ENCODE measurements around the gene NKPD1. TPM values are rescaled to one million over a fixed set of nuclear protein-coding genes. Genes with fewer than 3 reads are reported as not detected.

Gene NKPD1
- polyA plus RNA-seq, 2 of the 4 experiments (the other 2 are of a cell fraction): 0.12 to 0.15 TPM

- no peak for FAIRE-seq
- no peak for DNase-seq (ENCODE audit: low read depth in 1 of 2, low spot score in 1 of 2)
- TF ChIP-seq CTCF (IDR thresholded peaks at IDR 0.05): no peak
- no peak for TF ChIP-seq NPAS2 (CRISPR knock-in tag; IDR thresholded peaks at IDR 0.05; ENCODE audit: borderline replicate concordance)
- no peak for TF ChIP-seq RARB (CRISPR knock-in tag; IDR thresholded peaks at IDR 0.05)
- TF ChIP-seq EHMT2 (IDR thresholded peaks at IDR 0.05; ENCODE audit: low read depth): no peak
- no peak for TF ChIP-seq MYC (IDR thresholded peaks at IDR 0.05; ENCODE audit: borderline replicate concordance, low read length)
- no peak for TF ChIP-seq NR3C1 (IDR thresholded peaks at IDR 0.05)
- no peak for TF ChIP-seq EHF (CRISPR knock-in tag; IDR thresholded peaks at IDR 0.05)
- no peak for TF ChIP-seq ZC3H11A (IDR thresholded peaks at IDR 0.05)
- TF ChIP-seq RFX5 (IDR thresholded peaks at IDR 0.05): no peak
- no peak for TF ChIP-seq ZNF302 (CRISPR knock-in tag; IDR thresholded peaks at IDR 0.05)
- no peak for TF ChIP-seq ELK1 (IDR thresholded peaks at IDR 0.05; ENCODE audit: low read depth, low read length)
- TF ChIP-seq ZSCAN20 (CRISPR knock-in tag; IDR thresholded peaks at IDR 0.05): no peak
- TF ChIP-seq TFCP2L1 (CRISPR knock-in tag; IDR thresholded peaks at IDR 0.05): no peak
- TF ChIP-seq, protein P1, sequence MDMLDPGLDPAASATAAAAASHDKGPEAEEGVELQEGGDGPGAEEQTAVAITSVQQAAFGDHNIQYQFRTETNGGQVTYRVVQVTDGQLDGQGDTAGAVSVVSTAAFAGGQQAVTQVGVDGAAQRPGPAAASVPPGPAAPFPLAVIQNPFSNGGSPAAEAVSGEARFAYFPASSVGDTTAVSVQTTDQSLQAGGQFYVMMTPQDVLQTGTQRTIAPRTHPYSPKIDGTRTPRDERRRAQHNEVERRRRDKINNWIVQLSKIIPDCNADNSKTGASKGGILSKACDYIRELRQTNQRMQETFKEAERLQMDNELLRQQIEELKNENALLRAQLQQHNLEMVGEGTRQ (IDR thresholded peaks at IDR 0.05): no peak
- no peak for TF ChIP-seq HOXA7 (CRISPR knock-in tag; IDR thresholded peaks at IDR 0.05)
- TF ChIP-seq KDM5A (IDR thresholded peaks at IDR 0.05): no peak
- no peak for TF ChIP-seq HOXB5 (CRISPR knock-in tag; IDR thresholded peaks at IDR 0.05)
- TF ChIP-seq POLR2AphosphoS2 (conservative IDR thresholded peaks at IDR 0.05; ENCODE audit: low read length): no peak
- 88% methylated on average over 4 of the region's 5 CpGs for WGBS (ENCODE audit: missing lambda C conversion rate)
- ATAC-seq: peak in 1 of 2 experiments; percentile 19; a peak in 3 of 6 replicates
- H3K4me3 ChIP-seq: no peak overlapping the region
- H3K27ac ChIP-seq: no peak overlapping the region
- POLR2A ChIA-PET: no interaction called here
- no peaks in the 10 kb centered on the region for H3K9me3 ChIP-seq
- no peak overlapping the region for H3K4me2 ChIP-seq
- CTCF ChIA-PET: interaction anchor here (1.0 to 2.2 kb wide), 7 partner anchors 8 to 31 kb away, joined by 3 to 9 read pairs (median 6); no protein-coding TSS in a partner anchor
- peaks cover 11% of the 10 kb centered on the region for H3K4me1 ChIP-seq
These were observed 42.7 kb downstream of the NKPD1 start for GRCh38 chr19:45118106-45118505.

DNA sequence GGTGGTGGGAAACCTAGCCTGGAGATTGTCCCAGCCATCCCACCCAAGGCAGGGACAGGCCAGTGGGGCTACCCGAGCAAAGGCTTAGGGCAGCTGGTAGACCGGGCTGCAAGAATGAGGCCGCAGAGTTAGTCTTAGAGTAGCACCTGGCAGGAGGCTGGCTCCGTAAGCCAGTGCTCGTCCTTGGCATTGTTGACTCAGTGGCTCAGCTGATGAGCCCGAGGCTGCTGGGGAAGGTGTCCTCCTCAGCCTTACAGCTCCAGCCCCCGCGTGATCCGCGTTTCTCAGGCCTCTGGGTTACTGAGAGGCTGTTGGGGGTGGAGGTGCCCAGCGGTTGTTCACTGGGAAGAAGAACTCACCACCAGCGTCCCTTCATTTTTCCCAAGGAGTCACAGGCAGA is 43.1 kb downstream of the NKPD1 start:
- DNase-seq (ENCODE audit: low read depth in 1 of 2, low spot score in 1 of 2) (no peak), FAIRE-seq (no peak), ATAC-seq (peak in 1 of 2 experiments; percentile 18; a peak in 3 of 6 replicates)
- Histone ChIP-seq H3K4me3 (no peak overlapping the region), H3K4me2 (no peak overlapping the region), H3K27ac (no peak overlapping the region), H3K4me1 (peaks cover 15% of the 10 kb centered on the region), H3K9me3 (no peaks in the 10 kb centered on the region)
- ChIA-PET POLR2A (no interaction called here), CTCF (interaction anchor here (1.0 to 2.2 kb wide), 9 partner anchors 8 to 43 kb away, joined by 3 to 9 read pairs (median 5); partner anchors contain the start of gene NKPD1)
- TF ChIP-seq, protein P2, sequence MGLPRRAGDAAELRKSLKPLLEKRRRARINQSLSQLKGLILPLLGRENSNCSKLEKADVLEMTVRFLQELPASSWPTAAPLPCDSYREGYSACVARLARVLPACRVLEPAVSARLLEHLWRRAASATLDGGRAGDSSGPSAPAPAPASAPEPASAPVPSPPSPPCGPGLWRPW (IDR thresholded peaks at IDR 0.05): no peak
- TF ChIP-seq SMC3 (IDR thresholded peaks at IDR 0.05) (no peak), MAX (IDR thresholded peaks at IDR 0.05) (no peak), NR3C1 (IDR thresholded peaks at IDR 0.05) (no peak), MAFK (IDR thresholded peaks at IDR 0.05; ENCODE audit: partially characterized antibody) (no peak), KDM5A (IDR thresholded peaks at IDR 0.05) (no peak), RCOR1 (IDR thresholded peaks at IDR 0.05; ENCODE audit: low read depth, low read length) (no peak), FOXS1 (CRISPR knock-in tag; IDR thresholded peaks at IDR 0.05) (no peak), TP53 (CRISPR knock-in tag; IDR thresholded peaks at IDR 0.05) (no peak), RNF2 (IDR thresholded peaks at IDR 0.05; ENCODE audit: borderline replicate concordance, low read depth) (no peak), EHF (CRISPR knock-in tag; IDR thresholded peaks at IDR 0.05) (no peak)
- TF ChIP-seq, protein P3, sequence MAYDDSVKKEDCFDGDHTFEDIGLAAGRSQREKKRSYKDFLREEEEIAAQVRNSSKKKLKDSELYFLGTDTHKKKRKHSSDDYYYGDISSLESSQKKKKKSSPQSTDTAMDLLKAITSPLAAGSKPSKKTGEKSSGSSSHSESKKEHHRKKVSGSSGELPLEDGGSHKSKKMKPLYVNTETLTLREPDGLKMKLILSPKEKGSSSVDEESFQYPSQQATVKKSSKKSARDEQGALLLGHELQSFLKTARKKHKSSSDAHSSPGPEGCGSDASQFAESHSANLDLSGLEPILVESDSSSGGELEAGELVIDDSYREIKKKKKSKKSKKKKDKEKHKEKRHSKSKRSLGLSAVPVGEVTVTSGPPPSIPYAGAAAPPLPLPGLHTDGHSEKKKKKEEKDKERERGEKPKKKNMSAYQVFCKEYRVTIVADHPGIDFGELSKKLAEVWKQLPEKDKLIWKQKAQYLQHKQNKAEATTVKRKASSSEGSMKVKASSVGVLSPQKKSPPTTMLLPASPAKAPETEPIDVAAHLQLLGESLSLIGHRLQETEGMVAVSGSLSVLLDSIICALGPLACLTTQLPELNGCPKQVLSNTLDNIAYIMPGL (CRISPR knock-in tag; IDR thresholded peaks at IDR 0.05; ENCODE audit: borderline replicate concordance): no peak
- WGBS (ENCODE audit: missing lambda C conversion rate): 63% methylated on average over 6 of the region's 12 CpGs
